GM19438 (cell line): Measurements from ENCODE around the gene ERF.

ENCODE experiments used
- ATAC-seq: cut with Tn5 transposase; IDR thresholded peaks from one replicate; pipeline ENCODE4 v1.9.1; 2021; ENCODE audit warnings: low read depth; ENCODE audit not compliant: unreplicated experiment

The ERF gene

GRCh38 chr19:42287827-42288107 is 32.8 kb upstream of the ERF start:
- ATAC-seq = no peak

GRCh38 chr19:42287017-42287826 is 32.3 kb upstream of the ERF start:
- no peak for ATAC-seq

DNA sequence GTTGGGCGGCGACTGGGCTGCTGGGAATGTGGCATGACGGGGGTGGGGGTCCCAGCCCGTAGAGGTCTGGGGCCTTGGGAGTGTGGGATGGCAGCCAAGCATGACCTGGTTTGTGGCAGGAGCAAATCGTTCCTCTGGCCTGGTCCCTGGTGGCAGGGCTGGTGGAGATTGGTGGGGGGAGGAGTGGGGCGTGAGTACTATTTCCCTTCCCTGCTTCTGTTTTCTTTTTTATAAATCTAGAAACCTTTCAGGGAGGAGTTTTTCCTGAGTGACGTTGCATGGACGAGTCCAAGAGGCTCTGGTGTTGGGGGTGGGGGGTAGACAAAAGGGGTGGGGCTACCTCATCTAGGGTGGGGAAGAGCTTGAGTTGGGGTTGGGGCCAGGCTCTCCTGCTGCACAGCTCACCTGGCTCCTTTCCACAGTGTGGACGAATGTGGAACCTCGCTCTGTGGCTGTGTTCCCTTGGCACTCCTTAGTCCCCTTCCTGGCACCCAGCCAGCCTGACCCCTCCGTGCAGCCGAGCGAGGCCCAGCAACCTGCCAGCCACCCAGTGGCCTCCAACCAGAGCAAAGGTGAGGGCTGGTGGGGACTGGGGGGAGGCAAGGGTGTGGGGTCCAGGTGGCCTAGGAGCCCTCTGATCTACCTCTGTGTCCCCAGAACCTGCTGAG is 31.6 kb upstream of the ERF start:
- no peak for ATAC-seq

- ATAC-seq = no peak
Measured at GRCh38 chr19:42285988-42286348, 31.0 kb upstream of the ERF start.

GRCh38 chr19:42285541-42285941 is 30.6 kb upstream of the ERF start:
- ATAC-seq = no peak

- no peak for ATAC-seq
Measured at GRCh38 chr19:42284591-42285341, 29.8 kb upstream of the ERF start.

- peak; percentile 25 for ATAC-seq
Measured at GRCh38 chr19:42284066-42284501, 29.2 kb upstream of the ERF start.

GRCh38 chr19:42283188-42284065 is 28.5 kb upstream of the ERF start:
- peak; percentile 39 for ATAC-seq

DNA sequence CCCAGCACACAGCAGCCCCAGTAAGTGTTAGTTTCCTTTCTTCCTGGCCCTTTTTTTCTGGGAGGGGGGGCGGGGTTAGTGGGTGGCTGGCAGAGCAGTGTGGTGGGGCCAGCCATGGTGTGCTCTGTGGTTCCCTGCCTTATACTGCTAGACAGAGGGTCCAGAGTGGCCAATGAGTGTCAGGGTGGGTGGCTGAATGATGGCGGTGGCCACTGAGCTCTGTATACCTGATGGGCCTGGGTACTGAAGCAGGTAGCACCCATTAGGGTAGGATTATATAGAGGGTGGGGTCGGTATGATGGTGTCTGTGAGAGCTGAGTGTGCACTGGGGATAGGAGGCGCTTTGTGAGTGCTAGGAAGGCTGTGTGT is 27.9 kb upstream of the ERF start:
- no peak for ATAC-seq

DNA sequence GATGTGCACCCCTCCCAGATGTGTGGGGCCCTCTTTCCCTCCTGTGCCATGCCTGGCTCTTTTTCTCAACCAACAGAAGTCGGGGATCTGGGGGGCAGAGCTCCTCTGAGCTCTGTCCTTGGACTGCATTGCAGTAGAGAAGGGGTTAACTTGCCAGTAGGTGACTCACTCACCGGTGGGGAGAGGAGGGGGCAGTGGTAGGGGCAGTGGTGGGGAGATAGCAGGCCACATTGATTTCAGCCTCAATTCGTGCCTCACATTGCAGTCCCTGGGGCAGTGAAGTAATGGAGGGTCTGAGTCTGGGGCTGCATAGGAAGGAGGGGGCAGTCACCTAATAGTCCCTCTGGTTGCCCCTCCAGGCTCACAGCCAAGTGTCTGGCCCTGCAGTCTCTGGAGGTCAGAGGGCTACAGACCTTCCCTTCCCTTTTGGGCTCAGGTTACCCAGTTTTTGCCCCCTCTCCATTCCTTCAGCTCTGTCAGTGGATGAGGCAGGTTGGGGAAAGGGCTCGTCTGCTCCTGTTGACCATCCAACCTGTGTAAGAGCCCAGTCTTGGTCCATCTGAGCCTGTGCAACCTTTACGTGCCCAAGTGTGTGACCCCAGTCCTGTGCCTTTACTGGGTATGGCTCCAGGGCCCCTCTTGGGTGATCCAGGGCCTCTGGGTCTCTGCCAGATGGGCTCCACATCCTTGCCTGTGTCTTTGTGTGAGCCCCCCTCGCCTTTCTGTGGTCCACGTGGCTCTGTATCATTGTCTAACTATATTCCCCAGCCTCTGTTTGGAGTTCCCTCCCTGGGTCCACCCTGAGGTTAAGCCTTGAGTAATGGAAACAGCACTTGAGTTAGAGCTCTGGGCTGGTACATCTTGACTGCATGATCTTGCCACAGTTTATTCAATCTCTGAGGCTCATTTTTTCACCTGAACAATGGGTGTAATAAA is 27.2 kb upstream of the ERF start:
- ATAC-seq = no peak

DNA sequence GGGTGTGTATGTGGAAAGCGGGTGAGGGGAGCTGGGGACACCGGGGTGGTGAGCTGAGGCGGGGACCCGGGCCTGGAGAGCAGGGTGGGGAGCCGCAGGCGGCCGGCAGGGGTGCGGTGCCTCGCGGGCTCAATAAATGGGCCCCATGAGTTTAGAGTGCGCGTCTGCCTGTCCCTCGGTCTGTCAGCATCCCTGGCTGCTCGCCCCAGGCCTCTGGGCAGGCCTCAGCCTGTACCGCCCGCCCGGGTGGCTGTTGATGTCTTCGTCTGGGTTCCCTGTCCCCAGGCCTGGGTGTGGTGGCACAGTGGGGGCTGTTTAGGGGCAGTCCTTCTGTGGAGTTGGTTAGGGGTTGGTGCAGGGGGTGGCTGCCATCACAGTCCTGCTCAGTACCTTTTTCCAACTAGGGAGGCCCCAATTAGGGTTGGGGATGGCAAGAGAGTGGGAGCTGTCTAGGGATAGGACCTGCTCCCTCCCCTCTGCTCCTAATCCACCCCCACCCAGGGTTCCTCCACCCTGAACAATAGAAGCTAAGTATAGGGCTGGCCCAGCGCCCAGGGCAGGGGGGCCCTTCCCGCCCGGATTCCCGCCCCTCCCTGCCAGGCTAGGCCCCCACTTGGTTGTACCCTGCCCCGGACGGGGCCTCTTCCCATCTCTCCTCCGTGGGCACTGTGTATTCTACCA is 26.4 kb upstream of the ERF start:
- no peak for ATAC-seq

GRCh38 chr19:42280815-42281145 is 25.9 kb upstream of the ERF start:
- no peak for ATAC-seq

DNA sequence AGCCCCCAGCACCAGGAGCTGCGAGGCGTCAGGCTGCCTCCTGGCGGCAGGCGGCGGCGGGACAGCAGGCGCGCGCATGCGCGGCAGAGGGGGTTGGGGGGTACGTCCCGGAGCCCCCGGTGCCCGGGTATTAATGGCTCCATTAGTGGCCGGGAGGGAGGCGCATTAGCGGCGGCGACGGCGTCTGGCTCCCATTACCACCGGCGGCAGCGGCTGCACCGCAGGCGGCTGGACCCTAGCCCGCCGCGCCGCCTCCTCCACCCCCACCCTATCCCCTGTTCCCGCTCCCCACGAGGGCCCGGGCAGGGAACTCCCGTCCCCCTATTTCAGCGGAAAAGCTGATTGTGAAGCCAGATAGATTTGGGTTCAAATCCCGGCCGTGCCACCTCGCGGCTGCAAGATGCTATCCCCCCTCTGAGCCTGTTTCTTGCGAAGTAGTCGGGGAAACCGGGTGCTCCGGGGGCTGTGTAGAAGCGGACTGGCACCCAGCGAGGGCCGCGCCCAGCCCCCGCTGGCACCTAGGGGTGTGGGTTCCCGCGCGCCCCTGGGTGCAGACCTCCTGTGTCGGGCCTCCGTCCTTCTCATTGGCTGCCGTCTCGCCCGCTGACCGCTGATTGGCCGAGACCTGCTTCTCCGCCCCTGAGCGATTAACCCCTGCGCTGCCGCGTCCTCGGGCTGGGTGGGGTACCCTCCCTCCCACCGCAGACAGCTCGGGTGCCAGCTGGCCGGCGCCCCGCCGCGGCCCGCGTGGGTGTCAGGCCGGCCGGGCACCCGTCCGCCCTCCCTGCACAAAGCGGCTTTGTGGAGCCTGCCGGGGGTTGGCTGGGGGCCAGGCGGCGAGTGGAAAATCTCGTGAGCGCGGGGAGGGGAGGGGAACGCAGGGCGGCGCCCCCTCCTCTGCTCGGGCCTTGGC is 25.2 kb upstream of the ERF start:
- peak; percentile 36 for ATAC-seq

- no peak for ATAC-seq
Measured at GRCh38 chr19:42279155-42279901, 24.4 kb upstream of the ERF start.

GRCh38 chr19:42278452-42279154 is 23.7 kb upstream of the ERF start:
- ATAC-seq = no peak

DNA sequence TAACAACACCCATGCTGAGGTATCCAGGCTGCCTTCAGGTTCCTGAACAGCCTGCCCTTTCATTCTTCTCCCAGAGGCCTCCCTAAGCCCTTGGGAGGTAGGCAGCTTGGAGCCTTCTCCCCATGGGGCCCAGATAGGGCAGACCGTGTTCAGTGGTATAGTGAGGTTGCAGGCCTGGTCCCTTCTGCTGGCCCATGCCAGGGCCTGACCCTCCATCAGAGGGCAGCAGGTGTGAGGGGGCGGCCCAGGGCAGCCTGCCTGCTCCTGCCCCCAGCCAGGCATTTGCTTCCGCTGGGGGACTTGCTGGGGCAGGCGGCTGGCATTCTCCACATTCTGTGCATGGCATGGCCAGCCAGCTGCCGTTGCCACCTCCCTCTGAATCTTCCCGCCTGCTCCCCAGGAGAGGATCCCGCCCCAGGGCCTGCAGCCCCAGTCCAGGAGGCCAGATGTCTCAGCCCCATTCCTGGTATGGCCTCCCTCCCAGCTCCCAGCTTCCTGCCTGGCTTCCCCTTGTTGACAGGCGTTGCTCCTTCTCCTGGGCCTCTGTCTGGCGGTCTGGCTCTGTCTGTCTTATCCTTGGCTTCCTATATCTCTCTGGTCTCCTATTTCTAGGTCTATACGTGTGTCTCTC is 23.0 kb upstream of the ERF start:
- no peak for ATAC-seq

DNA sequence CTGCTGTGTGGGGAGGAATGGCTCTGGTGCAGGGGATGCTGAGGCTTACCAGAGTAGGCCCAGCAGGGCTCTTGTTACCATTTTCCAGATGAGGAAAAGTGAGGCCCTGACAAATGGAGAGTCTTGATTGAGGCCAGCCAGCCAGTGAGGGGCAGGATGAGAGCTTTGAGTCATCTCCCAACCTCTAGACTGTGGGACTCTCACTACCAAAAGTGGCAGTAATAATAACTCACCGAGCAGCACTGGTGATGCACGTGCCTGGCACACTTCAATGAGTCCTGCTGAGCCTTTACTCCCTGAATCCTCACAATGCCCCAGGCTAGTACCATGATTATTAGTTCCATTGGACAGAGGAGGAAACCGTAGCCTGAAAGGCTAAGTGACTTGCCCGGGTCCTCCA is 21.9 kb upstream of the ERF start:
- ATAC-seq = no peak
